HL-60/S4 treated with retinoic acid at 250 ng/mL for 4 days and 3 days (cell line): ENCODE data around the gene RPUSD4.

Source experiments
- in situ Hi-C: fragments of 300-500 bp; cut with MboI; formaldehyde crosslinking; loops from 2 replicates; pipeline ENCODE4 v1.7.0; 2022; ENCODE audit warnings: low sequenced_read_pairs

Gene RPUSD4

GRCh38 chr11:126185259-126186024 lies 26.0 kb downstream of the RPUSD4 start:
- in situ Hi-C loops, result loop anchor here (10.0 kb wide), 1 partner anchor 261 kb away; no protein-coding TSS in a partner anchor

GRCh38 chr11:126182787-126183445 lies 28.5 kb downstream of the RPUSD4 start:
- in situ Hi-C loops, result loop anchor here (10.0 kb wide), 1 partner anchor 258 kb away; no protein-coding TSS in a partner anchor

- in situ Hi-C loops, result loop anchor here (10.0 kb wide), 1 partner anchor 257 kb away; no protein-coding TSS in a partner anchor
These were observed 29.3 kb downstream of the RPUSD4 start for GRCh38 chr11:126181939-126182730.

GRCh38 chr11:126176853-126177470 lies 34.5 kb downstream of the RPUSD4 start:
- in situ Hi-C loops, result no loop called here

GRCh38 chr11:126175393-126175792 lies 36.1 kb downstream of the RPUSD4 start:
- in situ Hi-C loops, result no loop called here

GRCh38 chr11:126174816-126175215 lies 36.6 kb downstream of the RPUSD4 start:
- in situ Hi-C loops, result no loop called here

- in situ Hi-C loops, result no loop called here
These were observed 38.2 kb downstream of the RPUSD4 start for GRCh38 chr11:126173257-126173656.

- in situ Hi-C loops, result no loop called here
These were observed 38.8 kb downstream of the RPUSD4 start for GRCh38 chr11:126172596-126173038.

- in situ Hi-C loops, result no loop called here
These were observed 42.2 kb downstream of the RPUSD4 start for GRCh38 chr11:126169291-126169690.

GRCh38 chr11:126167488-126167887 lies 44.0 kb downstream of the RPUSD4 start:
- in situ Hi-C loops, result no loop called here

GRCh38 chr11:126166413-126166812 lies 45.0 kb downstream of the RPUSD4 start:
- in situ Hi-C loops, result no loop called here

GRCh38 chr11:126165757-126166156 lies 45.7 kb downstream of the RPUSD4 start:
- in situ Hi-C loops, result no loop called here

GRCh38 chr11:126165311-126165720 lies 46.1 kb downstream of the RPUSD4 start:
- in situ Hi-C loops, result no loop called here

- in situ Hi-C loops, result no loop called here
These were observed 46.7 kb downstream of the RPUSD4 start for GRCh38 chr11:126164781-126165180.

- in situ Hi-C loops, result no loop called here
These were observed 47.7 kb downstream of the RPUSD4 start for GRCh38 chr11:126163779-126164178.

GRCh38 chr11:126163074-126163700 lies 48.3 kb downstream of the RPUSD4 start:
- in situ Hi-C loops, result no loop called here

GRCh38 chr11:126162306-126163030 lies 49.0 kb downstream of the RPUSD4 start:
- in situ Hi-C loops, result no loop called here

GRCh38 chr11:126161023-126161391 lies 50.4 kb downstream of the RPUSD4 start:
- in situ Hi-C loops, result no loop called here

GRCh38 chr11:126160345-126161022 lies 51.0 kb downstream of the RPUSD4 start:
- in situ Hi-C loops, result no loop called here
